PC-9 (cell line): ENCODE data around the gene DEF6. TPM values are rescaled to one million over a fixed set of nuclear protein-coding genes. Genes with fewer than 3 reads are reported as not detected.

Experiments
- BruUV-seq: library from RNA; stranded (reverse); fragments of 400-500 nt; replicated peaks from 2 replicates; lab custom pipeline; 2021; lab: Mats Ljungman, UMichigan
- CTCF ChIA-PET: fragments of 300-600 bp; sonication (Branson Sonifier 250); formaldehyde crosslinking; loops from one replicate; lab custom pipeline; 2022; ENCODE audit warnings: antibody characterized with exemption; lab: Charles Lee
- POLR2A ChIA-PET: fragments of 300-600 bp; sonication (Branson Sonifier 250); formaldehyde crosslinking; loops from one replicate; lab custom pipeline; 2022; ENCODE audit warnings: antibody characterized with exemption; ENCODE audit not compliant: unreplicated experiment; lab: Charles Lee
- DNase-seq, 2 experiments: peaks; one replicate each; pipeline versions ENCODE4 v3.0.0 to v3.0.0-alpha.2; 2015 to 2022; ENCODE audit warnings: mixed read lengths in 1 of 2
- H2AFZ ChIP-seq: fragments of 200-600 bp; sonication (generic); 2 replicates; pipeline ENCODE4 v1.8.1; 2017; ENCODE audit warnings: antibody characterized with exemption
- H3F3A ChIP-seq: fragments of 200-600 bp; sonication (generic); 2 replicates; pipeline ENCODE4 v1.8.1; 2017; ENCODE audit warnings: antibody characterized with exemption, mild to moderate bottlenecking, low read depth; ENCODE audit not compliant: insufficient read depth
- H3K27ac ChIP-seq: fragments of 200-600 bp; sonication (generic); 2 replicates; pipeline ENCODE4 v1.6.1; 2016; ENCODE audit warnings: mixed run types
- H3K27me3 ChIP-seq: fragments of 200-600 bp; sonication (generic); 2 replicates; pipeline ENCODE4 v1.6.1; 2016; ENCODE audit warnings: low read depth, mixed run types; ENCODE audit not compliant: insufficient read depth
- H3K36me3 ChIP-seq: fragments of 200-600 bp; sonication (generic); 2 replicates; pipeline ENCODE4 v1.6.1; 2016; ENCODE audit warnings: low read depth, mixed run types
- H3K4me1 ChIP-seq: fragments of 200-600 bp; sonication (generic); replicated peaks from 2 replicates; pipeline ENCODE4 v1.6.1; 2016; ENCODE audit warnings: mixed run types; ENCODE audit not compliant: insufficient read depth
- H3K4me2 ChIP-seq: fragments of 200-600 bp; sonication (generic); 2 replicates; pipeline ENCODE4 v1.6.1; 2017; ENCODE audit warnings: mixed run types
- H3K4me3 ChIP-seq: fragments of 200-600 bp; sonication (generic); 2 replicates; pipeline ENCODE4 v1.6.1; 2016; ENCODE audit warnings: mixed run types
- H3K79me2 ChIP-seq: fragments of 200-600 bp; sonication (generic); 2 replicates; pipeline ENCODE4 v1.6.1; 2017; ENCODE audit warnings: low read depth, mixed run types
- H3K9me2 ChIP-seq: fragments of 200-600 bp; sonication (generic); 2 replicates; pipeline ENCODE4 v1.8.1; 2017; ENCODE audit warnings: mild to moderate bottlenecking; ENCODE audit not compliant: insufficient read depth
- H3K9me3 ChIP-seq: fragments of 200-600 bp; sonication (generic); 2 replicates; pipeline ENCODE4 v1.8.1; 2016; ENCODE audit warnings: low read depth; ENCODE audit not compliant: insufficient read depth
- H4K20me1 ChIP-seq: fragments of 200-600 bp; sonication (generic); 2 replicates; pipeline ENCODE4 v1.8.1; 2017; ENCODE audit not compliant: insufficient read depth
- CTCF ChIP-seq: fragments of 200-600 bp; sonication (generic); conservative IDR thresholded peaks from 2 replicates; pipeline ENCODE4 v1.6.1; 2017; ENCODE audit warnings: mixed run types, antibody characterized with exemption, mild to moderate bottlenecking, moderate library complexity
- EZH2 ChIP-seq: fragments of 200-600 bp; sonication (generic); IDR thresholded peaks from 2 replicates; pipeline ENCODE4 v1.8.0; 2017; ENCODE audit warnings: antibody characterized with exemption, low read depth
- intact Hi-C: fragments of 100-400 bp; cut with micrococcal nuclease; formaldehyde crosslinking; loops from one replicate; pipeline ENCODE4 v1.10.0; 2022; ENCODE audit not compliant: unreplicated experiment
- total RNA-seq: library from RNA; stranded (reverse); gene quantifications from 2 replicates; pipeline ENCODE4 v1.2.3, GENCODE V29; 2021

Gene DEF6
- total RNA-seq, 1 experiment from 2014 or later = 19.6 TPM

GRCh38 chr6:35365594-35366203 lies 68.1 kb downstream of the DEF6 start:
- Histone ChIP-seq H3F3A (peaks cover 33% of the 10 kb centered on the region), H3K4me3 (no peak overlapping the region), H3K36me3 (no peaks in the 10 kb centered on the region), H3K9me3 (no peaks in the 10 kb centered on the region), H3K27me3 (no peaks in the 10 kb centered on the region), H3K9me2 (no peaks in the 10 kb centered on the region), H3K79me2 (peaks cover 8% of the 10 kb centered on the region; the same call in 1 of the 2 replicates), H4K20me1 (no peaks in the 10 kb centered on the region; the same call in 1 of the 2 replicates), H3K27ac (no peak overlapping the region), H3K4me2 (no peak overlapping the region), H2AFZ (no peak overlapping the region), H3K4me1 (peaks cover 37% of the 10 kb centered on the region)
- no peak for TF ChIP-seq CTCF
- no peak for TF ChIP-seq EZH2
- no peak for DNase-seq
- no TSS peak for BruUV-seq
- intact Hi-C loops = no loop called here
- ChIA-PET POLR2A (interaction anchor here (0.6 kb wide), 1 partner anchor 12 kb away, joined by 3 read pairs; no protein-coding TSS in a partner anchor), CTCF (no interaction called here)

GRCh38 chr6:35366204-35366596 lies 68.6 kb downstream of the DEF6 start:
- H3K9me2 ChIP-seq = no peaks in the 10 kb centered on the region
- ChIA-PET POLR2A (interaction anchor here (0.6 kb wide), 1 partner anchor 12 kb away, joined by 3 read pairs; no protein-coding TSS in a partner anchor), CTCF (no interaction called here)
- no peak overlapping the region for H3K4me2 ChIP-seq
- H3K4me3 ChIP-seq = no peak overlapping the region
- no peaks in the 10 kb centered on the region; the same call in 1 of the 2 replicates for H4K20me1 ChIP-seq
- H3K27ac ChIP-seq = no peak overlapping the region
- no peak overlapping the region for H2AFZ ChIP-seq
- no peak for DNase-seq
- no peaks in the 10 kb centered on the region for H3K27me3 ChIP-seq
- peaks cover 35% of the 10 kb centered on the region for H3K4me1 ChIP-seq
- H3F3A ChIP-seq = peaks cover 28% of the 10 kb centered on the region
- H3K9me3 ChIP-seq = no peaks in the 10 kb centered on the region
- intact Hi-C loops = no loop called here
- no TSS peak for BruUV-seq
- H3K36me3 ChIP-seq = no peaks in the 10 kb centered on the region
- peaks cover 8% of the 10 kb centered on the region; the same call in 1 of the 2 replicates for H3K79me2 ChIP-seq
- TF ChIP-seq CTCF (no peak), EZH2 (no peak)

- TF ChIP-seq CTCF = no peak
- TF ChIP-seq EZH2 = no peak
- H3K9me3 ChIP-seq = no peaks in the 10 kb centered on the region
- no peak overlapping the region for H2AFZ ChIP-seq
- ChIA-PET CTCF (no interaction called here), POLR2A (no interaction called here)
- H3K79me2 ChIP-seq = peaks cover 14% of the 10 kb centered on the region; the same call in 1 of the 2 replicates
- no peak overlapping the region for H3K4me3 ChIP-seq
- no peaks in the 10 kb centered on the region for H3K27me3 ChIP-seq
- H3K36me3 ChIP-seq = no peaks in the 10 kb centered on the region
- intact Hi-C loops = loop anchor here (1.0 kb wide), 1 partner anchor 7 kb away; no protein-coding TSS in a partner anchor
- H3K9me2 ChIP-seq = no peaks in the 10 kb centered on the region
- H3K27ac ChIP-seq = peak overlapping the region; percentile 80; the same call in 1 of the 2 replicates
- no peak overlapping the region for H3K4me2 ChIP-seq
- H4K20me1 ChIP-seq = no peaks in the 10 kb centered on the region; the same call in 1 of the 2 replicates
- H3K4me1 ChIP-seq = peaks cover 34% of the 10 kb centered on the region
- no TSS peak for BruUV-seq
- H3F3A ChIP-seq = peaks cover 28% of the 10 kb centered on the region
- DNase-seq = no peak
These were observed 70.0 kb downstream of the DEF6 start for GRCh38 chr6:35367646-35368037.
